SK-N-SH (cell line): Measurements from ENCODE around the gene ACKR3.

Experiments
- EP300 ChIP-seq, 2 experiments: IDR thresholded peaks; 2 replicates each; pipeline versions ENCODE4 v1.4.0 to v1.6.1; 2012; ENCODE audit warnings: borderline replicate concordance in 1 of 2, low read depth in 1 of 2, low read length in 1 of 2
- MAX ChIP-seq: IDR thresholded peaks from 2 replicates; pipeline ENCODE4 v1.4.0; 2012; ENCODE audit warnings: low read depth
- RFX5 ChIP-seq: IDR thresholded peaks from 2 replicates; pipeline ENCODE4 v1.6.1; 2012; ENCODE audit warnings: mild to moderate bottlenecking, improper control_type of control experiment, low read length
- SMC3 ChIP-seq: IDR thresholded peaks from 2 replicates; pipeline ENCODE4 v1.6.1; 2012; ENCODE audit warnings: low read depth, low read length, improper control_type of control experiment
- TAF1 ChIP-seq: IDR thresholded peaks from 2 replicates; pipeline ENCODE4 v1.6.1; 2012; ENCODE audit warnings: low read depth, mild to moderate bottlenecking, low read length, moderate library complexity, borderline replicate concordance
- TF ChIP-seq, protein P1 (sequence below): fragments of 200-600 bp; sonication (generic); IDR thresholded peaks from 2 replicates; pipeline ENCODE4 v1.6.1; 2017; ENCODE audit warnings: antibody characterized with exemption, mild to moderate bottlenecking, moderate library complexity
- TF ChIP-seq, protein P2 (sequence below): fragments of 150-350 bp; IDR thresholded peaks from 2 replicates; pipeline ENCODE4 v1.6.1; 2016; ENCODE audit warnings: mild to moderate bottlenecking, low read depth, low read length

GRCh38 chr2:236573066-236573929, 3.7 kb downstream of the ACKR3 start:
- no peak for TF ChIP-seq RFX5
- TF ChIP-seq EP300 (IDR thresholded peaks at IDR 0.05; ENCODE audit: borderline replicate concordance in 1 of 2, low read depth in 1 of 2, low read length in 1 of 2): no peak
- TF ChIP-seq, protein P1, sequence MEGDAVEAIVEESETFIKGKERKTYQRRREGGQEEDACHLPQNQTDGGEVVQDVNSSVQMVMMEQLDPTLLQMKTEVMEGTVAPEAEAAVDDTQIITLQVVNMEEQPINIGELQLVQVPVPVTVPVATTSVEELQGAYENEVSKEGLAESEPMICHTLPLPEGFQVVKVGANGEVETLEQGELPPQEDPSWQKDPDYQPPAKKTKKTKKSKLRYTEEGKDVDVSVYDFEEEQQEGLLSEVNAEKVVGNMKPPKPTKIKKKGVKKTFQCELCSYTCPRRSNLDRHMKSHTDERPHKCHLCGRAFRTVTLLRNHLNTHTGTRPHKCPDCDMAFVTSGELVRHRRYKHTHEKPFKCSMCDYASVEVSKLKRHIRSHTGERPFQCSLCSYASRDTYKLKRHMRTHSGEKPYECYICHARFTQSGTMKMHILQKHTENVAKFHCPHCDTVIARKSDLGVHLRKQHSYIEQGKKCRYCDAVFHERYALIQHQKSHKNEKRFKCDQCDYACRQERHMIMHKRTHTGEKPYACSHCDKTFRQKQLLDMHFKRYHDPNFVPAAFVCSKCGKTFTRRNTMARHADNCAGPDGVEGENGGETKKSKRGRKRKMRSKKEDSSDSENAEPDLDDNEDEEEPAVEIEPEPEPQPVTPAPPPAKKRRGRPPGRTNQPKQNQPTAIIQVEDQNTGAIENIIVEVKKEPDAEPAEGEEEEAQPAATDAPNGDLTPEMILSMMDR: no peak
- TF ChIP-seq MAX: no peak
- TF ChIP-seq SMC3: no peak
- TF ChIP-seq TAF1: no peak
- TF ChIP-seq, protein P2, sequence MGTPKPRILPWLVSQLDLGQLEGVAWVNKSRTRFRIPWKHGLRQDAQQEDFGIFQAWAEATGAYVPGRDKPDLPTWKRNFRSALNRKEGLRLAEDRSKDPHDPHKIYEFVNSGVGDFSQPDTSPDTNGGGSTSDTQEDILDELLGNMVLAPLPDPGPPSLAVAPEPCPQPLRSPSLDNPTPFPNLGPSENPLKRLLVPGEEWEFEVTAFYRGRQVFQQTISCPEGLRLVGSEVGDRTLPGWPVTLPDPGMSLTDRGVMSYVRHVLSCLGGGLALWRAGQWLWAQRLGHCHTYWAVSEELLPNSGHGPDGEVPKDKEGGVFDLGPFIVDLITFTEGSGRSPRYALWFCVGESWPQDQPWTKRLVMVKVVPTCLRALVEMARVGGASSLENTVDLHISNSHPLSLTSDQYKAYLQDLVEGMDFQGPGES: no peak
